Measurements from ENCODE around the gene AP4S1.

DNA sequence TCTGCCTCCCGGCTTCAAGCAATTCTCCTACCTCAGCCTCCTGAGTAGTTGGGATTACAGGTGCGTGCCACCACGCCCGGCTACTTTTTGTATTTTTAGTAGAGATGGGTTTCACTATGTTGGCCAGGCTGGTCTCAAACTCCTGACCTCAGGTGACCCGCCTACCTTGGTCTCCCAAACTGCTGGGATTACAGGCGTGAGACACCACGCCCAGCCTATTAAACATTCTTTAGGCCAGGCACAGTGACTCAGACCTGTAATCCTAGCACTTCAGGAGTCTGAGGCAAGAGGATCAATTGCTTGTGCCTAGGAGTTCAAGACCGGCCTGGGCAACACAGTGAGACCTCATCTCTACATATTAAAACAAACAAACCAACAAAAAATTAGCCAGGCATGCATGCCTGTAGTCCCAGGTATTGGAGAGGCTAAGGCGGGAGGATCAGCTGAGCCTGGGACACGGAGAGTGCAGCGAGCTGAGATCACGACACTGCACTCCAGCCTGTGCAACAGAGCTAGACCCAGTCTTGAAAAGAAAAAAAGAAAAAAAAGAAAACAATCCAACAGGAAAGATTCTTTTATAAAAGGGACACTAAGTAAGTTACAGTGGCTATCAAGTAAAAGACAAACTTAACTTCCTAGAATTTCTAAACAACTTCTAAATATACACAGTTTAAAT is 111.9 kb downstream of the AP4S1 start:
- TF ChIP-seq, protein P1, sequence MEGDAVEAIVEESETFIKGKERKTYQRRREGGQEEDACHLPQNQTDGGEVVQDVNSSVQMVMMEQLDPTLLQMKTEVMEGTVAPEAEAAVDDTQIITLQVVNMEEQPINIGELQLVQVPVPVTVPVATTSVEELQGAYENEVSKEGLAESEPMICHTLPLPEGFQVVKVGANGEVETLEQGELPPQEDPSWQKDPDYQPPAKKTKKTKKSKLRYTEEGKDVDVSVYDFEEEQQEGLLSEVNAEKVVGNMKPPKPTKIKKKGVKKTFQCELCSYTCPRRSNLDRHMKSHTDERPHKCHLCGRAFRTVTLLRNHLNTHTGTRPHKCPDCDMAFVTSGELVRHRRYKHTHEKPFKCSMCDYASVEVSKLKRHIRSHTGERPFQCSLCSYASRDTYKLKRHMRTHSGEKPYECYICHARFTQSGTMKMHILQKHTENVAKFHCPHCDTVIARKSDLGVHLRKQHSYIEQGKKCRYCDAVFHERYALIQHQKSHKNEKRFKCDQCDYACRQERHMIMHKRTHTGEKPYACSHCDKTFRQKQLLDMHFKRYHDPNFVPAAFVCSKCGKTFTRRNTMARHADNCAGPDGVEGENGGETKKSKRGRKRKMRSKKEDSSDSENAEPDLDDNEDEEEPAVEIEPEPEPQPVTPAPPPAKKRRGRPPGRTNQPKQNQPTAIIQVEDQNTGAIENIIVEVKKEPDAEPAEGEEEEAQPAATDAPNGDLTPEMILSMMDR (IDR thresholded peaks at IDR 0.05; ENCODE audit: borderline replicate concordance, extremely low read depth, low read length, poor library complexity, severe bottlenecking): no peak
- TF ChIP-seq EZH2 (IDR thresholded peaks at IDR 0.05; ENCODE audit: borderline replicate concordance, low read depth, low read length, severe bottlenecking): no peak
